GM12892 (cell line): ENCODE data around the gene CIT.
"Not testable (repeated sequence)": the region's sequence is repeated elsewhere in the genome, so short reads cannot be mapped to it uniquely, and the experiment has no call there.

Experiments
- POLR2A ChIP-seq: IDR thresholded peaks from 2 replicates; pipeline ENCODE4 v1.6.1; 2011; ENCODE audit warnings: low read depth, low read length, control low read depth
- POLR2AphosphoS5 ChIP-seq: IDR thresholded peaks from 2 replicates; pipeline ENCODE4 v1.6.1; 2011; ENCODE audit warnings: low read depth, low read length, control low read depth
- TAF1 ChIP-seq: IDR thresholded peaks from 2 replicates; pipeline ENCODE4 v1.6.1; 2011; ENCODE audit warnings: low read depth, mild to moderate bottlenecking, control low read depth, low read length, borderline replicate concordance

DNA sequence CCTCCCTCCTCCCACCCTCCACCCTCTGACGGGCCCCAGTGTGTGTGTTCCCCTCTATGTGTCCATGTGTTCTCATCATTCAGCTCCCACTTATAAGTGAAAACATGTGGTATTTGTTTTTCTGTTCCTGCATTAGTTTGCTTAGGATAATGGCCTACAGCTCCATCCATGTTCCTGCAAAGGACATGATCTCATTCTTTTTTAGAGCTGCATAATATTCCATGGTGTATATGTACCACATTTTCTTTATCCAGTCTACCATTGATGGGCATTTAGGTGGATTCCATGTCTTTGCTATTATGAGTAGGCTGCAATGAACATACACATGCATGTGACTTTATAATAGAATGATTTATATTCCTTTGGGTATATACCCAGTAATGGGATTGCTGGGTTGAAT, 170.7 kb downstream of the CIT start:
- TF ChIP-seq TAF1, POLR2AphosphoS5, POLR2A: not testable (repeated sequence)
